Activated CD8-positive, alpha-beta memory T cell treated with anti-CD3 and anti-CD28 coated beads, Interleukin-2, amount 50 U/mL, for 24 hours (primary cell): Measurements from ENCODE around the gene SCD.

Experiments used
- DNase-seq: peaks from one replicate; pipeline ENCODE4 v3.0.0-alpha.2; 2020; ENCODE audit errors: extremely low read depth

SCD gene

GRCh38 chr10:100340948-100341847 lies 5.8 kb upstream of the SCD start:
- DNase-seq = no peak

GRCh38 chr10:100341953-100342626 lies 4.9 kb upstream of the SCD start:
- DNase-seq = no peak

- DNase-seq = no peak
Observed at GRCh38 chr10:100342627-100342972, 4.4 kb upstream of the SCD start.

- no peak for DNase-seq
Observed at GRCh38 chr10:100344241-100344788, 2.7 kb upstream of the SCD start.

GRCh38 chr10:100345570-100346330 lies 1.3 kb upstream of the SCD start:
- no peak for DNase-seq

- no peak for DNase-seq
Observed at GRCh38 chr10:100346351-100346764, 675 bp upstream of the SCD start.

GRCh38 chr10:100347568-100348195 lies 649 bp downstream of the SCD start:
- no peak for DNase-seq

- DNase-seq = no peak
Observed at GRCh38 chr10:100348389-100348927, 1.4 kb downstream of the SCD start.

GRCh38 chr10:100349087-100349486 lies 2.1 kb downstream of the SCD start:
- no peak for DNase-seq

- DNase-seq = no peak
Observed at GRCh38 chr10:100349672-100350071, 2.6 kb downstream of the SCD start.

- no peak for DNase-seq
Observed at GRCh38 chr10:100350914-100351485, 4.0 kb downstream of the SCD start.

GRCh38 chr10:100353770-100354485 lies 6.9 kb downstream of the SCD start:
- DNase-seq = no peak

- no peak for DNase-seq
Observed at GRCh38 chr10:100355086-100355485, 8.1 kb downstream of the SCD start.

- no peak for DNase-seq
Observed at GRCh38 chr10:100356067-100357017, 9.3 kb downstream of the SCD start.

GRCh38 chr10:100357059-100357858 lies 10.2 kb downstream of the SCD start:
- no peak for DNase-seq

GRCh38 chr10:100359030-100359432 lies 12.0 kb downstream of the SCD start:
- no peak for DNase-seq

- no peak for DNase-seq
Observed at GRCh38 chr10:100359529-100360150, 12.6 kb downstream of the SCD start.

GRCh38 chr10:100360234-100360633 lies 13.2 kb downstream of the SCD start:
- no peak for DNase-seq
